ENCODE measurements around the gene ZNF561. TPM values are rescaled to one million over a fixed set of nuclear protein-coding genes. Genes with fewer than 3 reads are reported as not detected.

ZNF561 gene
- 21.8 and 37.2 TPM in 2 replicates for total RNA-seq

GRCh38 chr19:9621156-9622037 lies at the start of gene ZNF561:
Gene ZNF561 (minus strand): TSS chr19:9621232. CDS start chr19:9619456, 1,776 bp downstream.

GRCh38 chr19:9584073-9584833 lies 36.8 kb downstream of the ZNF561 start, which contains the start of gene ZNF121:
Gene ZNF121 (minus strand): TSS chr19:9584504. CDS start chr19:9568097, 16,407 bp downstream.

Other genes with a start within 250 kb of the ZNF561 start
- gene ZNF266, start 185.7 kb downstream of the ZNF561 start, total RNA-seq = 3.2 and 5.4 TPM in 2 replicates
- gene ZNF560, start 122.6 kb downstream of the ZNF561 start, total RNA-seq = 0.49 TPM in 1 of 2 replicates, not detected in the other
- 5.5 and 9.9 TPM in 2 replicates for gene ZNF426, start 82.6 kb downstream of the ZNF561 start, total RNA-seq
- 31.3 and 32.7 TPM in 2 replicates for gene ZNF121, start 36.7 kb downstream of the ZNF561 start, total RNA-seq
- 22.4 and 28.8 TPM in 2 replicates for gene ZNF562, start 53.9 kb upstream of the ZNF561 start, total RNA-seq
- 4.7 and 6.9 TPM in 2 replicates for gene ZNF846, start 147.5 kb upstream of the ZNF561 start, total RNA-seq
- gene FBXL12, start 197.8 kb upstream of the ZNF561 start, total RNA-seq = 21.2 and 25.3 TPM in 2 replicates
- 721 and 932 TPM in 2 replicates for gene UBL5, start 206.7 kb upstream of the ZNF561 start, total RNA-seq
- gene PIN1, start 214.1 kb upstream of the ZNF561 start, total RNA-seq = 112 and 144 TPM in 2 replicates

Data from airway epithelial cell (primary cell).